H1 (cell line): ENCODE results near the gene TMEM178B. TPM values are rescaled to one million over a fixed set of nuclear protein-coding genes. Genes with fewer than 3 reads are reported as not detected.

Experiments used
- CTCF ChIA-PET: fragments of 300-600 bp; sonication (Branson Sonifier 250); formaldehyde crosslinking; loops from one replicate; lab custom pipeline; 2021; ENCODE audit not compliant: partially characterized antibody; lab: Charles Lee
- POLR2A ChIA-PET: fragments of 300-600 bp; sonication (Branson Sonifier 250); formaldehyde crosslinking; loops from one replicate; lab custom pipeline; 2021; ENCODE audit warnings: inconsistent platforms; ENCODE audit not compliant: partially characterized antibody; lab: Charles Lee
- DNase-seq, 2 experiments: peaks; one replicate each; pipeline versions ENCODE4 v3.0.0 to v3.0.0-alpha.2; 2010 to 2022; ENCODE audit warnings: low spot score in 2 of 2, low read depth in 1 of 2, mixed read lengths in 1 of 2
- FAIRE-seq: peaks from 2 replicates; lab custom pipeline; 2011; peaks lifted over from hg19 to GRCh38; lab: Jason Lieb, UNC
- H2AFZ ChIP-seq: 2 replicates; pipeline ENCODE4 v1.8.1; 2012; ENCODE audit warnings: low read length, inconsistent platforms
- H2AK5ac ChIP-seq: 2 replicates; pipeline ENCODE4 v1.6.1; 2013; ENCODE audit warnings: low read depth, low read length
- H2BK120ac ChIP-seq: replicated peaks from 2 replicates; pipeline ENCODE3; 2013; ENCODE audit warnings: low read depth, low read length, inconsistent platforms
- H2BK12ac ChIP-seq: 2 replicates; pipeline ENCODE4 v1.6.1; 2013; ENCODE audit warnings: low read depth, low read length
- H2BK15ac ChIP-seq: 2 replicates; pipeline ENCODE4 v1.6.1; 2013; ENCODE audit warnings: low read length
- H2BK20ac ChIP-seq: 2 replicates; pipeline ENCODE4 v1.6.1; 2013; ENCODE audit warnings: low read length
- H2BK5ac ChIP-seq: 2 replicates; pipeline ENCODE4 v1.6.1; 2013; ENCODE audit warnings: low read depth, low read length
- H3K14ac ChIP-seq: 2 replicates; pipeline ENCODE4 v1.6.1; 2013; ENCODE audit warnings: inconsistent platforms; ENCODE audit not compliant: insufficient read length
- H3K18ac ChIP-seq: 2 replicates; pipeline ENCODE4 v1.6.1; 2013; ENCODE audit warnings: low read length; ENCODE audit errors: extremely low read depth
- H3K23ac ChIP-seq: 2 replicates; pipeline ENCODE4 v1.6.1; 2013; ENCODE audit warnings: inconsistent platforms; ENCODE audit not compliant: insufficient read length
- H3K23me2 ChIP-seq: 2 replicates; pipeline ENCODE4 v1.6.1; 2013; ENCODE audit warnings: low read depth, low read length
- H3K27ac ChIP-seq: 2 replicates; pipeline ENCODE4 v1.6.1; 2011; ENCODE audit warnings: low read depth, low read length, inconsistent platforms
- H3K27me3 ChIP-seq, 4 experiments: replicated peaks in 1 of 4; 1 replicate in 1 of 4; 2 replicates in 3 of 4; pipeline versions ENCODE4 v1.6.1 to v1.8.1; 2011 to 2013; ENCODE audit warnings: low read length in 3 of 4, mild to moderate bottlenecking in 3 of 4, inconsistent platforms in 2 of 4, mixed read lengths in 2 of 4, moderate library complexity in 1 of 4; ENCODE audit not compliant: control insufficient read depth in 3 of 4, insufficient read depth in 3 of 4; ENCODE audit errors: extremely low read depth in 1 of 4
- H3K36me3 ChIP-seq, 4 experiments: 2 replicates each; pipeline versions ENCODE4 v1.6.1 to v1.8.1; 2011 to 2013; ENCODE audit warnings: mild to moderate bottlenecking in 4 of 4, low read length in 3 of 4, moderate library complexity in 2 of 4, control low read depth in 1 of 4, inconsistent platforms in 1 of 4; ENCODE audit not compliant: insufficient read depth in 4 of 4, control insufficient read depth in 2 of 4
- H3K4ac ChIP-seq: replicated peaks from 2 replicates; pipeline ENCODE3; 2013; ENCODE audit warnings: low read length, low read depth, mixed read lengths, inconsistent platforms; ENCODE audit not compliant: insufficient read length
- H3K4me1 ChIP-seq, 4 experiments: replicated peaks in 1 of 4; 1 replicate in 1 of 4; 2 replicates in 3 of 4; pipeline versions ENCODE4 v1.6.1 to v1.8.1; 2011 to 2013; ENCODE audit warnings: low read length in 3 of 4, inconsistent platforms in 2 of 4, mixed read lengths in 1 of 4; ENCODE audit not compliant: insufficient read depth in 4 of 4, control insufficient read depth in 3 of 4
- H3K4me2 ChIP-seq, 2 experiments: 2 replicates each; pipeline versions ENCODE4 v1.6.1 to v1.8.1; 2011 to 2013; ENCODE audit warnings: low read depth in 2 of 2, low read length in 2 of 2, control low read depth in 1 of 2, inconsistent platforms in 1 of 2, mild to moderate bottlenecking in 1 of 2; ENCODE audit not compliant: insufficient read depth in 1 of 2
- H3K4me3 ChIP-seq, 4 experiments: fragments of 200-600, 300-600 bp in 1 of 4; sonication (generic), shearing (Covaris generic), sonication (Bioruptor Twin) in 1 of 4; 2 replicates each; pipeline versions ENCODE4 v1.5.1 to v1.8.1; 2011 to 2016; ENCODE audit warnings: low read length in 4 of 4, low read depth in 3 of 4, control low read depth in 2 of 4, inconsistent platforms in 2 of 4, mild to moderate bottlenecking in 2 of 4, mixed read lengths in 1 of 4, moderate library complexity in 1 of 4; ENCODE audit not compliant: insufficient read depth in 2 of 4; ENCODE audit errors: extremely low read depth in 1 of 4
- H3K56ac ChIP-seq: replicated peaks from 2 replicates; pipeline ENCODE3; 2013; ENCODE audit warnings: low read depth, mild to moderate bottlenecking, mixed read lengths, low read length, inconsistent platforms; ENCODE audit not compliant: insufficient read length
- H3K79me1 ChIP-seq: 2 replicates; pipeline ENCODE4 v1.6.1; 2013; ENCODE audit warnings: low read depth, low read length, control low read depth
- H3K79me2 ChIP-seq, 2 experiments: 2 replicates each; pipeline versions ENCODE4 v1.6.1 to v1.8.1; 2012 to 2013; ENCODE audit warnings: low read length in 2 of 2, mild to moderate bottlenecking in 2 of 2, inconsistent platforms in 1 of 2; ENCODE audit not compliant: insufficient read depth in 2 of 2, control insufficient read depth in 1 of 2
- H3K9ac ChIP-seq, 4 experiments: replicated peaks in 1 of 4; 1 replicate in 1 of 4; 2 replicates in 3 of 4; pipeline versions ENCODE4 v1.6.1 to v1.8.1; 2011 to 2013; ENCODE audit warnings: low read depth in 3 of 4, low read length in 3 of 4, control low read depth in 2 of 4, mild to moderate bottlenecking in 2 of 4, moderate library complexity in 2 of 4, inconsistent platforms in 1 of 4; ENCODE audit errors: extremely low read depth in 1 of 4
- H3K9me3 ChIP-seq, 2 experiments: 2 replicates each; pipeline versions ENCODE4 v1.6.1 to v1.8.1; 2012 to 2013; ENCODE audit warnings: mild to moderate bottlenecking in 2 of 2, moderate library complexity in 2 of 2, control low read depth in 1 of 2, inconsistent platforms in 1 of 2, low read depth in 1 of 2, low read length in 1 of 2, mixed read lengths in 1 of 2; ENCODE audit not compliant: insufficient read depth in 2 of 2
- H4K20me1 ChIP-seq, 2 experiments: replicated peaks in 1 of 2; 2 replicates each; pipeline versions ENCODE3 to v1.8.1; 2011 to 2013; ENCODE audit warnings: inconsistent platforms in 2 of 2, low read length in 2 of 2, mild to moderate bottlenecking in 1 of 2; ENCODE audit not compliant: insufficient read depth in 2 of 2, control insufficient read depth in 1 of 2
- H4K5ac ChIP-seq: 2 replicates; pipeline ENCODE4 v1.6.1; 2013; ENCODE audit warnings: low read length, low read depth, mixed read lengths, inconsistent platforms; ENCODE audit not compliant: insufficient read length
- H4K8ac ChIP-seq: 2 replicates; pipeline ENCODE4 v1.8.0; 2013; ENCODE audit warnings: mild to moderate bottlenecking, moderate library complexity, low read length, inconsistent platforms; ENCODE audit not compliant: insufficient read depth; ENCODE audit errors: extremely low read depth
- H4K91ac ChIP-seq: replicated peaks from 2 replicates; pipeline ENCODE3; 2013; ENCODE audit warnings: low read length, mixed read lengths, inconsistent platforms; ENCODE audit not compliant: insufficient read length
- ATF2 ChIP-seq: IDR thresholded peaks from 2 replicates; pipeline ENCODE4 v1.6.1; 2012; ENCODE audit warnings: low read length, inconsistent platforms
- ATF3 ChIP-seq: IDR thresholded peaks from 2 replicates; pipeline ENCODE4 v1.6.1; 2011; ENCODE audit warnings: low read depth, mild to moderate bottlenecking, low read length; ENCODE audit not compliant: insufficient read depth
- CBX8 ChIP-seq: fragments of 300-800, 300-1000 bp; sonication (generic); IDR thresholded peaks from 2 replicates; pipeline ENCODE4 v1.7.1; 2016; ENCODE audit warnings: low read depth, low read length, borderline replicate concordance
- CHD1 ChIP-seq: IDR thresholded peaks from 2 replicates; pipeline ENCODE4 v1.6.1; 2012; ENCODE audit warnings: low read depth, low read length, improper control_type of control experiment
- E2F6 ChIP-seq: IDR thresholded peaks from 2 replicates; pipeline ENCODE4 v1.6.1; 2012; ENCODE audit warnings: inconsistent platforms
- EGR1 ChIP-seq: IDR thresholded peaks from 2 replicates; pipeline ENCODE4 v1.6.1; 2011; ENCODE audit warnings: low read depth, low read length, borderline replicate concordance
- FOSL1 ChIP-seq: IDR thresholded peaks from 2 replicates; pipeline ENCODE4 v1.6.1; 2011; ENCODE audit warnings: mild to moderate bottlenecking, low read depth, low read length, moderate library complexity; ENCODE audit not compliant: insufficient read depth
- NANOG ChIP-seq: IDR thresholded peaks from 2 replicates; pipeline ENCODE4 v1.6.1; 2011; ENCODE audit warnings: low read length, low read depth, mild to moderate bottlenecking, inconsistent platforms; ENCODE audit not compliant: insufficient read depth, poor library complexity, severe bottlenecking
- PHF8 ChIP-seq: fragments of 200-600 bp; sonication (generic); conservative IDR thresholded peaks from 2 replicates; pipeline ENCODE4 v1.7.1; 2012; ENCODE audit warnings: low read depth, mild to moderate bottlenecking, inconsistent platforms, low read length, moderate library complexity
- RBBP5 ChIP-seq: IDR thresholded peaks from 2 replicates; pipeline ENCODE4 v1.7.1; 2012; ENCODE audit warnings: low read depth, mild to moderate bottlenecking, inconsistent platforms, low read length, moderate library complexity, borderline replicate concordance
- WGBS, 2 experiments: shearing (Covaris generic) in 1 of 2; methylation state at CpG; one replicate each; pipeline versions ENCODE4 v1.1.6 to v1.1.7; 2013 to 2015; ENCODE audit warnings: low lambda C conversion rate in 2 of 2, mixed read lengths in 2 of 2, inconsistent platforms in 1 of 2, low coverage in 1 of 2, missing lambda C conversion rate in 1 of 2; ENCODE audit not compliant: insufficient replicate concordance in 2 of 2, insufficient coverage in 1 of 2, insufficient read length in 1 of 2; ENCODE audit errors: extremely low coverage in 1 of 2, missing lambda C conversion rate in 1 of 2; 5-methylcytosine and 5-hydroxymethylcytosine counted together
- polyA plus RNA-seq, 7 experiments: library from polyadenylated mRNA; depleted of rRNA in 3 of 7; stranded (reverse) in 5 of 7; unstranded in 2 of 7; fragments of >200 nt in 5 of 7; fragments of 200-250 nt in 2 of 7; gene quantifications; 1 replicate in 5 of 7; 2 replicates in 1 of 7; 4 replicates in 1 of 7; pipeline versions ENCODE4 v1.2.1 to v1.2.3, GENCODE V29; 2011 to 2013; ENCODE audit warnings: missing spikeins in 2 of 7, mixed read lengths in 2 of 7
- total RNA-seq: library from RNA; stranded (reverse); fragmentation: NEBNext Ultra II Directional; extraction: Animal tissue kit (Norgen Biotek cat#: 25700); gene quantifications from 2 replicates; pipeline ENCODE4 v1.2.1, GENCODE V29; 2021

The TMEM178B gene
- total and polyA plus RNA-seq, 2 of the 8 experiments (the other 6 are each of a cell fraction or from before 2014, with no cell fraction given): 5.3 to 18.1 TPM

GRCh38 chr7:141436139-141436538 is 362.3 kb downstream of the TMEM178B start:
- H3K4me2 ChIP-seq: no peak overlapping the region
- H3K4me3 ChIP-seq: no peak overlapping the region
- H4K20me1 ChIP-seq: no peaks in the 10 kb centered on the region
- no peak overlapping the region for H3K4ac ChIP-seq
- H3K9ac ChIP-seq: no peak overlapping the region
- no peak overlapping the region for H3K56ac ChIP-seq
- peak overlapping the region; percentile 4; the same call in 1 of the 2 replicates for H2AK5ac ChIP-seq
- H3K4me1 ChIP-seq: peaks cover 3 to 18% (median 11%) of the 10 kb centered on the region in 4 experiments
- H3K9me3 ChIP-seq: no peaks in the 10 kb centered on the region
- DNase-seq: no peak
- WGBS, 2 experiments: 93% methylated on average over 2 of the region's 2 CpGs; no CpG with 5 or more reads in 1 of the 2 experiments
- H3K79me2 ChIP-seq: no peaks in the 10 kb centered on the region
- H4K91ac ChIP-seq: peak overlapping the region; percentile 47
- H3K27ac ChIP-seq: no peak overlapping the region
- peak overlapping the region; percentile 35; the same call in 1 of the 2 replicates for H2BK20ac ChIP-seq
- CTCF ChIA-PET: interaction anchor here (0.6 to 1.8 kb wide), 4 partner anchors 9 to 75 kb away, joined by 3 to 5 read pairs (median 3); no protein-coding TSS in a partner anchor
- no peaks in the 10 kb centered on the region for H3K36me3 ChIP-seq
- no peaks in the 10 kb centered on the region for H3K23me2 ChIP-seq
- 0 out of 2 replicates have a peak overlapping the region, but pooled peaks have one; percentile 32 for H2BK15ac ChIP-seq
- no peak overlapping the region for H2BK120ac ChIP-seq
- no peak overlapping the region for H4K8ac ChIP-seq
- H3K23ac ChIP-seq: no peak overlapping the region
- H2BK12ac ChIP-seq: peak overlapping the region; percentile 72; the same call in 1 of the 2 replicates
- POLR2A ChIA-PET: interaction anchor here (1.3 kb wide), 1 partner anchor 10 kb away, joined by 4 read pairs; no protein-coding TSS in a partner anchor
- H2BK5ac ChIP-seq: peak overlapping the region; percentile 28; the same call in 1 of the 2 replicates
- no peaks in the 10 kb centered on the region for H3K79me1 ChIP-seq
- no peak overlapping the region for H3K14ac ChIP-seq
- no peaks in the 10 kb centered on the region for H3K27me3 ChIP-seq
- no peak overlapping the region for H3K18ac ChIP-seq
- no peak overlapping the region for H2AFZ ChIP-seq
- no peak for FAIRE-seq
- H4K5ac ChIP-seq: no peak overlapping the region
- TF ChIP-seq E2F6: no peak
- no peak for TF ChIP-seq CBX8
- no peak for TF ChIP-seq ATF3
- no peak for TF ChIP-seq PHF8
- no peak for TF ChIP-seq ATF2
- TF ChIP-seq RBBP5: no peak
- no peak for TF ChIP-seq CHD1
- no peak for TF ChIP-seq FOSL1
- no peak for TF ChIP-seq NANOG
- no peak for TF ChIP-seq EGR1
